Body of pancreas (tissue), 4 donors: ENCODE results near the gene HDLBP. TPM values are rescaled to one million over a fixed set of nuclear protein-coding genes. Genes with fewer than 3 reads are reported as not detected.

Experiments
- ATAC-seq: fragments of 150-250 bp; one replicate; pipeline ENCODE4 v1.9.1; 2016
- DNase-seq, 4 donors: peaks; one replicate each; pipeline ENCODE4 v3.0.0-alpha.2; 2019
- H3K27ac ChIP-seq, 4 donors: fragments of 200-600 bp; sonication (generic); 1 replicate in 3 of 4; 2 replicates in 1 of 4; pipeline versions ENCODE4 v1.5.1 to v1.6.1; 2016 to 2019; ENCODE audit warnings: mild to moderate bottlenecking in 1 of 4, mixed read lengths in 1 of 4, moderate library complexity in 1 of 4
- H3K27me3 ChIP-seq, 2 donors: fragments of 200-600 bp; sonication (generic); one replicate each; pipeline ENCODE4 v1.6.0; 2016; ENCODE audit warnings: mild to moderate bottlenecking in 1 of 2
- H3K36me3 ChIP-seq, 2 donors: fragments of 200-600 bp; sonication (generic); replicated peaks in 1 of 2; 2 replicates each; pipeline ENCODE4 v1.5.1; 2016; ENCODE audit warnings: low read depth in 2 of 2; ENCODE audit not compliant: insufficient read depth in 1 of 2
- H3K4me1 ChIP-seq: fragments of 200-600 bp; sonication (generic); one replicate; pipeline ENCODE4 v1.6.0; 2016
- H3K4me3 ChIP-seq, 2 donors: fragments of 200-600 bp; sonication (generic); 1 replicate in 1 of 2; 2 replicates in 1 of 2; pipeline ENCODE4 v1.5.1; 2016 to 2019
- H3K9me3 ChIP-seq, 3 donors: fragments of 200-600 bp; sonication (generic); 1 replicate in 2 of 3; 2 replicates in 1 of 3; pipeline ENCODE4 v1.5.1; 2016
- POLR2A ChIP-seq, 3 donors: fragments of 450-650 bp; IDR thresholded peaks; one replicate each; pipeline ENCODE4 v1.6.1; 2016; ENCODE audit warnings: antibody characterized with exemption in 3 of 3, mild to moderate bottlenecking in 2 of 3
- WGBS, 2 donors: methylation state at CpG; one replicate each; pipeline ENCODE4 v1.1.5; 2017; 5-methylcytosine and 5-hydroxymethylcytosine counted together
- intact Hi-C: fragments of 100-400 bp; cut with DNase I; formaldehyde crosslinking; loops from one replicate; pipeline ENCODE4 v1.15.1; 2023
- total RNA-seq, 2 donors: library from RNA; depleted of rRNA; stranded (reverse); fragments of >200 nt; gene quantifications; one replicate each; pipeline ENCODE4 v1.1.0, GENCODE V29; 2016
- TF ChIP-seq, protein P1 (sequence below), 7 experiments: fragments of 450-650 bp in 4 of 7; fragments of 200-600 bp in 3 of 7; sonication (generic) in 3 of 7; IDR thresholded peaks; one replicate each; pipeline ENCODE4 v1.5.1; 2016 to 2019; ENCODE audit warnings: antibody characterized with exemption in 7 of 7

Gene HDLBP, protein sequence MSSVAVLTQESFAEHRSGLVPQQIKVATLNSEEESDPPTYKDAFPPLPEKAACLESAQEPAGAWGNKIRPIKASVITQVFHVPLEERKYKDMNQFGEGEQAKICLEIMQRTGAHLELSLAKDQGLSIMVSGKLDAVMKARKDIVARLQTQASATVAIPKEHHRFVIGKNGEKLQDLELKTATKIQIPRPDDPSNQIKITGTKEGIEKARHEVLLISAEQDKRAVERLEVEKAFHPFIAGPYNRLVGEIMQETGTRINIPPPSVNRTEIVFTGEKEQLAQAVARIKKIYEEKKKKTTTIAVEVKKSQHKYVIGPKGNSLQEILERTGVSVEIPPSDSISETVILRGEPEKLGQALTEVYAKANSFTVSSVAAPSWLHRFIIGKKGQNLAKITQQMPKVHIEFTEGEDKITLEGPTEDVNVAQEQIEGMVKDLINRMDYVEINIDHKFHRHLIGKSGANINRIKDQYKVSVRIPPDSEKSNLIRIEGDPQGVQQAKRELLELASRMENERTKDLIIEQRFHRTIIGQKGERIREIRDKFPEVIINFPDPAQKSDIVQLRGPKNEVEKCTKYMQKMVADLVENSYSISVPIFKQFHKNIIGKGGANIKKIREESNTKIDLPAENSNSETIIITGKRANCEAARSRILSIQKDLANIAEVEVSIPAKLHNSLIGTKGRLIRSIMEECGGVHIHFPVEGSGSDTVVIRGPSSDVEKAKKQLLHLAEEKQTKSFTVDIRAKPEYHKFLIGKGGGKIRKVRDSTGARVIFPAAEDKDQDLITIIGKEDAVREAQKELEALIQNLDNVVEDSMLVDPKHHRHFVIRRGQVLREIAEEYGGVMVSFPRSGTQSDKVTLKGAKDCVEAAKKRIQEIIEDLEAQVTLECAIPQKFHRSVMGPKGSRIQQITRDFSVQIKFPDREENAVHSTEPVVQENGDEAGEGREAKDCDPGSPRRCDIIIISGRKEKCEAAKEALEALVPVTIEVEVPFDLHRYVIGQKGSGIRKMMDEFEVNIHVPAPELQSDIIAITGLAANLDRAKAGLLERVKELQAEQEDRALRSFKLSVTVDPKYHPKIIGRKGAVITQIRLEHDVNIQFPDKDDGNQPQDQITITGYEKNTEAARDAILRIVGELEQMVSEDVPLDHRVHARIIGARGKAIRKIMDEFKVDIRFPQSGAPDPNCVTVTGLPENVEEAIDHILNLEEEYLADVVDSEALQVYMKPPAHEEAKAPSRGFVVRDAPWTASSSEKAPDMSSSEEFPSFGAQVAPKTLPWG (N-terminal part only)
- total RNA-seq: 100 to 1,000 TPM; 501 to 612 TPM

DNA sequence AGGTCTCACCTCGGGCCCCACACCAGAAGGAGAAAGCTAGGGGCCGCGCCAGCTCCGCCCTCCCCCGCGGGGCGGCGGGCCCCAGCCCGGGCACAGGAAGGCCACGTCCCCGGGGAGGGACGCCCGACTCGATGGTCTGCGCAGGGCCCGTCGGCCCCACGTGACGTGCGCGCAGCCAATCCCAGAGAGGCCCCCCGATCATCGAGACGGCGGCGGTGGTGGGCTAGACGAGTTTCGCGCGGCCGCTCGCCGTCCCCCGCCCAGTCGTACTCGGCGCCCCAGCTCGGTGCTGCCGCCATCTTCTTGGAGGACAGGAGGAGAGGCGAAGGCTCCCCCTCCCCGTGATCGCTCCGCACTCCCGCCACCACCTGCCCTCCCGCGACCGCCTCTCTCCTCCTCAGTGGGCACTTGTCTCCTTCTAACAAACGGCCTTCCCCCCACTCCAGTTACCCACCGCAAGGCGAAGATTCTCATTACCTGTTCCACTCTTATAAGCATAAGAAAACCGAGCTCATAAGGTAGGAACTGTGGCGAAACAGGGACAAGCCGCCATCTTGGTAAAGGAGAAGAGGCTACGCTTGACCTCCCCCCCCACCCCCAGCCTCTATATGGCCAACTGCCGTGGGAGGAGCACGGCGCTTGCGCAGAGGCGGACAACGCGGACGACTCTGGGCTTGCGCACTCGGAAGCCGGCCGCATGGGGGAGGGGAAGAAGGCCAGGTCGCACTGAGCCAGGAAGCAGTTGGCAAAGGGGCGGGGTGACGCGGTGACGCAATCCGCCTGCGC lies at the start of gene HDLBP:
Gene HDLBP (minus strand): TSS at position 580 of the 786 bp plus-strand sequence. CDS start 48,803 bp downstream, outside the sequence.
- intact Hi-C loops: no loop called here
- peaks cover 51% of the 10 kb centered on the region for H3K4me1 ChIP-seq
- no peaks in the 10 kb centered on the region for H3K36me3 ChIP-seq
- H3K27ac ChIP-seq: peak within 1 kb of the TSS; percentile 98 to 99 (median 99)
- peak within 1 kb of the TSS; percentile 63 to 93 for H3K4me3 ChIP-seq
- no peaks in the 10 kb centered on the region for H3K27me3 ChIP-seq
- WGBS, 2 donors: 0% methylated on average over 5 to 70 of the region's 73 CpGs
- H3K9me3 ChIP-seq: no peaks in the 10 kb centered on the region
- TF ChIP-seq, protein P1, sequence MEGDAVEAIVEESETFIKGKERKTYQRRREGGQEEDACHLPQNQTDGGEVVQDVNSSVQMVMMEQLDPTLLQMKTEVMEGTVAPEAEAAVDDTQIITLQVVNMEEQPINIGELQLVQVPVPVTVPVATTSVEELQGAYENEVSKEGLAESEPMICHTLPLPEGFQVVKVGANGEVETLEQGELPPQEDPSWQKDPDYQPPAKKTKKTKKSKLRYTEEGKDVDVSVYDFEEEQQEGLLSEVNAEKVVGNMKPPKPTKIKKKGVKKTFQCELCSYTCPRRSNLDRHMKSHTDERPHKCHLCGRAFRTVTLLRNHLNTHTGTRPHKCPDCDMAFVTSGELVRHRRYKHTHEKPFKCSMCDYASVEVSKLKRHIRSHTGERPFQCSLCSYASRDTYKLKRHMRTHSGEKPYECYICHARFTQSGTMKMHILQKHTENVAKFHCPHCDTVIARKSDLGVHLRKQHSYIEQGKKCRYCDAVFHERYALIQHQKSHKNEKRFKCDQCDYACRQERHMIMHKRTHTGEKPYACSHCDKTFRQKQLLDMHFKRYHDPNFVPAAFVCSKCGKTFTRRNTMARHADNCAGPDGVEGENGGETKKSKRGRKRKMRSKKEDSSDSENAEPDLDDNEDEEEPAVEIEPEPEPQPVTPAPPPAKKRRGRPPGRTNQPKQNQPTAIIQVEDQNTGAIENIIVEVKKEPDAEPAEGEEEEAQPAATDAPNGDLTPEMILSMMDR (IDR thresholded peaks at IDR 0.05): peak in 3 of 7 experiments; percentile 13 to 44 (median 28)
- TF ChIP-seq POLR2A (IDR thresholded peaks at IDR 0.05): peak; percentile 90
- ATAC-seq (peak; percentile 91), DNase-seq (peak; percentile 99 to 100 (median 100))

DNA sequence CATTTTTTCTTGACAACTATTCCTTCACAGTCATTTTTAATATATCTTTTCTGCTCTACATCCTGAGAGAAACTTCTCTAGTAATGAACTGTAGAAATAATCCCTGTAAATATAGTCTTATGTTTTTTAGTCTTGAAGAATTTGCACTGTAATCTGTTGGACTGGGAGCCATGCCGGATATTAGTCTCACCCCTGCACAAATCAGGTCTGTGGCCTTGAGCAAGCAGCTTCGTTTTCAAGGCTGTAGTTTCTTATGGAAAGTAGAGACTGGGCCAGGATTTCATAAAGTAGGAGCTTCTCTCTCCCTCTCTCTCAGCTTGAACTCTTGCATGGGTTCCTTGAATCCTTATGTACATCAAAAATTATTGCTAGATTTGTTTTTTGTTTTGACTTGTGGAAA lies 49.3 kb upstream of the HDLBP start:
- 21 to 22% methylated on average over 2 of the region's 2 CpGs for WGBS, 2 donors
- Histone ChIP-seq H3K4me3 (no peak overlapping the region), H3K4me1 (peaks cover 39% of the 10 kb centered on the region), H3K9me3 (no peaks in the 10 kb centered on the region), H3K36me3 (no peaks in the 10 kb centered on the region), H3K27me3 (no peaks in the 10 kb centered on the region), H3K27ac (peak overlapping the region in 2 of 4 donors; percentile 60 to 61)
- DNase-seq (peak in 3 of 4 donors; percentile 36 to 61 (median 57)), ATAC-seq (peak; percentile 73)
- intact Hi-C loops: no loop called here
- no peak for TF ChIP-seq POLR2A (IDR thresholded peaks at IDR 0.05)
- TF ChIP-seq, protein P1 (IDR thresholded peaks at IDR 0.05): no peak

DNA sequence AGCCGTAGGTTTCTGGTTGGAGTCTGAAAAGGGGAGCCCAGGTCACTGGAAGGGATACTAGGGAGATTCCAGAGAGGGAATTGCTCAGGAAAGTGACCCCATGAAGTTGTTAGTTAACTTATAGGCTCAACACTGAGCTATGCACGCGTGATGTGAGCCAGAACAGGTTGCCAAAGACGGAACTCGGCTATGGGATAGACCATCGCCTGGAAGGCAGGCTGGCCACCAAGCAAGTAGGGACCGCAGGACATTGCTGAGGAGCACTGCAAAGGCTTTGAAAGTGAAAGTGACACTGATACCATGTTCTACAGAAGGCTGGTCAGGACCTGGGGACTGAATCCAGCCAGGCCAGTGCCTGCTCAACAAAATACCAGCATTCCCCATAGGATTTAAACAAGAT lies 48.0 kb upstream of the HDLBP start:
- Histone ChIP-seq H3K4me1 (peaks cover 44% of the 10 kb centered on the region), H3K9me3 (no peaks in the 10 kb centered on the region), H3K27ac (peak overlapping the region in 3 of 4 donors; percentile 60 to 63 (median 61)), H3K27me3 (no peaks in the 10 kb centered on the region), H3K36me3 (no peaks in the 10 kb centered on the region), H3K4me3 (no peak overlapping the region)
- ATAC-seq (peak; percentile 58), DNase-seq (peak in 1 of 4 donors; percentile 51)
- intact Hi-C loops: no loop called here
- 68 to 78% methylated on average over 7 of the region's 7 CpGs for WGBS, 2 donors
- TF ChIP-seq POLR2A (IDR thresholded peaks at IDR 0.05): no peak
- TF ChIP-seq, protein P1 (IDR thresholded peaks at IDR 0.05): no peak

DNA sequence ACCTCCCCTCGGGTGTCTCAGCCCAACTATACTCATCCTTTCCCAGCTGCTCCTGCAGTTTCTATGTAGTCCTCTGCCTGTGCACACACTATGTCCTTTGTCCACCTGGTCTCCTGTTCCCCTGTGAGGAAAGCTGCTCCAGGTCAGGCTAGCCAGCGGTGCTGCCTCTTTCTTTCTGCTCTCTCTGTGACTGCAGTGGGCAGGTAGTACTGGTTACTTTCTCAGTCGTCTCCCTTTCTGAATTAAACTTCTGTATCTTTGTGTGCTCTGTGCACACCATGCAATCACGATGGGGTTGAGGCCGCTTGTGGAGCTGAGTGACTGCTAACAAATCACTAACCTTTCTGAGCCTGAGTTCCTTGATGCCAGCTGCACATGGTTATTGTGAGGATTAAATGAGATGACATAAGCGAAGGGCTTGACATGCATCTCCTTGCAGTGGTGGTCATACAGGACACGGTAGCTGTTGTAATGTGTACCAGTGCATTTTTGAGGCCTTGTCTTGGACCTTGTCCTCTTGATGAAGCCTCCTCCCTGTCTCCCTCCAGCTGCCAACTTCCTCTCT lies 44.1 kb upstream of the HDLBP start:
- H3K4me1 ChIP-seq: peaks cover 52% of the 10 kb centered on the region
- 71 to 77% methylated on average over 7 of the region's 7 CpGs for WGBS, 2 donors
- intact Hi-C loops: no loop called here
- no peak overlapping the region for H3K4me3 ChIP-seq
- no peaks in the 10 kb centered on the region for H3K27me3 ChIP-seq
- no peak for DNase-seq
- no peaks in the 10 kb centered on the region for H3K9me3 ChIP-seq
- no peak overlapping the region for H3K27ac ChIP-seq
- no peaks in the 10 kb centered on the region for H3K36me3 ChIP-seq
- ATAC-seq: no peak
- TF ChIP-seq, protein P1 (IDR thresholded peaks at IDR 0.05): no peak
- no peak for TF ChIP-seq POLR2A (IDR thresholded peaks at IDR 0.05)
